IMR-90 (cell line): ENCODE measurements around the gene RNU5D-1. TPM values are rescaled to one million over a fixed set of nuclear protein-coding genes. Genes with fewer than 3 reads are reported as not detected.

Experiments
- ATAC-seq: fragments of 200-7000 bp; cut with Tn5 transposase; 2 replicates; pipeline ENCODE4 v1.9.1; 2020; ENCODE audit warnings: low read depth, mild to moderate bottlenecking, moderate library complexity
- BruUV-seq: library from RNA; stranded (reverse); fragments of 400-500 nt; replicated peaks from 2 replicates; lab custom pipeline; 2021; lab: Mats Ljungman, UMichigan
- CTCF ChIA-PET: fragments of 300-600 bp; formaldehyde crosslinking; extraction: SDS; loops from one replicate; lab custom pipeline; 2021; ENCODE audit warnings: antibody characterized with exemption; lab: Yijun Ruan, JAX
- POLR2A ChIA-PET: fragments of 300-600 bp; sonication (Branson Sonifier 250); formaldehyde crosslinking; loops from one replicate; lab custom pipeline; 2022; ENCODE audit warnings: antibody characterized with exemption; ENCODE audit not compliant: unreplicated experiment; lab: Charles Lee
- DNase-seq: peaks from one replicate; pipeline ENCODE4 v3.0.0; 2013
- H2AFZ ChIP-seq: replicated peaks from 2 replicates; pipeline ENCODE3; 2013; ENCODE audit warnings: low read length, mild to moderate bottlenecking; ENCODE audit not compliant: poor library complexity
- H2AK5ac ChIP-seq: 2 replicates; pipeline ENCODE4 v1.6.1; 2013; ENCODE audit warnings: low read depth, low read length, inconsistent platforms
- H2AK9ac ChIP-seq: replicated peaks from 2 replicates; pipeline ENCODE3; 2013; ENCODE audit warnings: mild to moderate bottlenecking, low read depth, low read length, moderate library complexity; ENCODE audit not compliant: poor library complexity
- H2BK120ac ChIP-seq: 2 replicates; pipeline ENCODE4 v1.6.1; 2013; ENCODE audit warnings: low read depth, low read length, inconsistent platforms
- H2BK15ac ChIP-seq: 3 replicates; pipeline ENCODE4 v1.6.1; 2013; ENCODE audit warnings: low read depth, low read length, inconsistent platforms
- H2BK20ac ChIP-seq: 2 replicates; pipeline ENCODE4 v1.6.1; 2013; ENCODE audit warnings: low read depth, mild to moderate bottlenecking, inconsistent platforms, low read length, moderate library complexity
- H2BK5ac ChIP-seq: 2 replicates; pipeline ENCODE4 v1.6.1; 2013; ENCODE audit warnings: mild to moderate bottlenecking, low read depth, low read length, inconsistent platforms; ENCODE audit not compliant: poor library complexity, severe bottlenecking
- H3K14ac ChIP-seq: replicated peaks from 2 replicates; pipeline ENCODE4 v1.6.1; 2013; ENCODE audit warnings: low read depth, low read length, inconsistent platforms
- H3K18ac ChIP-seq: 2 replicates; pipeline ENCODE4 v1.6.1; 2013; ENCODE audit warnings: low read depth, low read length, control low read depth
- H3K23ac ChIP-seq: 2 replicates; pipeline ENCODE4 v1.6.1; 2013; ENCODE audit warnings: low read depth, low read length, inconsistent platforms
- H3K27ac ChIP-seq: 2 replicates; pipeline ENCODE4 v1.5.1; 2013; ENCODE audit warnings: mild to moderate bottlenecking, control low read depth, low read length; ENCODE audit not compliant: insufficient read depth
- H3K27me3 ChIP-seq: 2 replicates; pipeline ENCODE4 v1.6.1; 2013; ENCODE audit warnings: low read length; ENCODE audit not compliant: control insufficient read depth, insufficient read depth
- H3K36me3 ChIP-seq: 2 replicates; pipeline ENCODE4 v1.6.1; 2013; ENCODE audit warnings: low read length, mixed read lengths; ENCODE audit not compliant: control insufficient read depth, insufficient read depth
- H3K4ac ChIP-seq: 2 replicates; pipeline ENCODE4 v1.6.1; 2013; ENCODE audit warnings: low read depth, low read length, inconsistent platforms
- H3K4me1 ChIP-seq: 2 replicates; pipeline ENCODE4 v1.6.1; 2013; ENCODE audit warnings: low read length, mixed read lengths; ENCODE audit not compliant: control insufficient read depth, insufficient read depth
- H3K4me2 ChIP-seq: 2 replicates; pipeline ENCODE4 v1.6.1; 2013; ENCODE audit warnings: low read depth, mild to moderate bottlenecking, control low read depth, low read length, moderate library complexity
- H3K4me3 ChIP-seq: 2 replicates; pipeline ENCODE4 v1.5.1; 2013; ENCODE audit warnings: low read depth, mild to moderate bottlenecking, control low read depth, low read length, moderate library complexity; ENCODE audit not compliant: insufficient read depth
- H3K56ac ChIP-seq: 2 replicates; pipeline ENCODE4 v1.6.1; 2013; ENCODE audit warnings: low read length, inconsistent platforms; ENCODE audit not compliant: insufficient read depth; ENCODE audit errors: extremely low read depth
- H3K79me1 ChIP-seq, 2 experiments: 2 replicates each; pipeline ENCODE4 v1.6.1; 2013; ENCODE audit warnings: low read length in 2 of 2, inconsistent platforms in 1 of 2, low read depth in 1 of 2
- H3K9ac ChIP-seq: 2 replicates; pipeline ENCODE4 v1.6.1; 2013; ENCODE audit warnings: low read depth, low read length, control low read depth
- H3K9me1 ChIP-seq: 2 replicates; pipeline ENCODE4 v1.6.1; 2013; ENCODE audit warnings: low read length, inconsistent platforms; ENCODE audit not compliant: insufficient read depth
- H3K9me3 ChIP-seq: 2 replicates; pipeline ENCODE4 v1.6.1; 2013; ENCODE audit warnings: low read length; ENCODE audit not compliant: control insufficient read depth, insufficient read depth
- H4K20me1 ChIP-seq: 2 replicates; pipeline ENCODE4 v1.6.1; 2013; ENCODE audit warnings: low read length, inconsistent platforms; ENCODE audit not compliant: insufficient read depth
- H4K5ac ChIP-seq: 2 replicates; pipeline ENCODE4 v1.6.1; 2013; ENCODE audit warnings: mild to moderate bottlenecking, low read depth, low read length, control low read depth
- H4K8ac ChIP-seq, 2 experiments: 2 replicates each; pipeline ENCODE4 v1.6.1; 2013; ENCODE audit warnings: low read depth in 2 of 2, low read length in 2 of 2, control low read depth in 1 of 2, inconsistent platforms in 1 of 2
- H4K91ac ChIP-seq: 2 replicates; pipeline ENCODE4 v1.6.1; 2013; ENCODE audit warnings: low read depth, low read length, inconsistent platforms; ENCODE audit not compliant: insufficient read depth
- BHLHE40 ChIP-seq: fragments of 150-350 bp; IDR thresholded peaks from 2 replicates; pipeline ENCODE4 v1.6.1; 2016; ENCODE audit warnings: mild to moderate bottlenecking, low read depth, low read length
- CEBPB ChIP-seq: IDR thresholded peaks from 2 replicates; pipeline ENCODE4 v1.6.1; 2012; ENCODE audit warnings: low read depth, low read length, improper control_type of control experiment
- FOS ChIP-seq: fragments of 150-350 bp; IDR thresholded peaks from 2 replicates; pipeline ENCODE4 v1.6.1; 2016; ENCODE audit warnings: low read depth, low read length
- MAZ ChIP-seq: IDR thresholded peaks from 2 replicates; pipeline ENCODE4 v1.6.1; 2012; ENCODE audit warnings: low read depth, mild to moderate bottlenecking, low read length, improper control_type of control experiment, moderate library complexity, borderline replicate concordance
- NFE2L2 ChIP-seq: fragments of 150-350 bp; IDR thresholded peaks from 2 replicates; pipeline ENCODE4 v1.6.1; 2016; ENCODE audit warnings: low read depth, mild to moderate bottlenecking, low read length
- POLR2A ChIP-seq: IDR thresholded peaks from 2 replicates; pipeline ENCODE4 v1.6.1; 2012; ENCODE audit warnings: mild to moderate bottlenecking, low read depth, low read length
- RFX5 ChIP-seq: IDR thresholded peaks from 2 replicates; pipeline ENCODE4 v1.8.0; 2012; ENCODE audit warnings: low read depth, mild to moderate bottlenecking, low read length, moderate library complexity
- WGBS, 2 experiments: methylation state at CpG; one replicate each; pipeline versions ENCODE4 v1.1.5 to v1.1.7; 2013; ENCODE audit warnings: missing lambda C conversion rate in 2 of 2; ENCODE audit not compliant: insufficient read length in 1 of 2; ENCODE audit errors: extremely low coverage in 2 of 2; 5-methylcytosine and 5-hydroxymethylcytosine counted together
- dilution Hi-C: fragments of 300-500 bp; cut with HindIII; formaldehyde crosslinking; loops from one replicate; pipeline ENCODE4 v1.14.3; 2018; ENCODE audit warnings: low sequenced_read_pairs; ENCODE audit not compliant: unreplicated experiment
- in situ Hi-C: fragments of 300-500 bp; cut with MboI; formaldehyde crosslinking; loops from 3 replicates; pipeline ENCODE4 v1.14.3; 2019; ENCODE audit warnings: low sequenced_read_pairs, inconsistent platforms, mixed read lengths
- intact Hi-C: fragments of 100-400 bp; cut with micrococcal nuclease; formaldehyde crosslinking; loops from 2 replicates; pipeline ENCODE4 v1.10.0; 2022
- polyA plus RNA-seq, 3 experiments: library from polyadenylated mRNA; depleted of rRNA; stranded (reverse); fragments of >200 nt; gene quantifications; 2 replicates each; pipeline ENCODE4 v1.2.3, GENCODE V29; 2012; ENCODE audit warnings: low replicate concordance in 1 of 3
- total RNA-seq: library from RNA; depleted of rRNA; stranded (reverse); fragments of >200 nt; gene quantifications from 2 replicates; pipeline ENCODE4 v1.2.3, GENCODE V29; 2012
- TF ChIP-seq, protein P1 (sequence below): fragments of 150-350 bp; IDR thresholded peaks from 2 replicates; pipeline ENCODE4 v1.6.1; 2017; ENCODE audit warnings: mild to moderate bottlenecking, antibody characterized with exemption, low read length, low read depth
- TF ChIP-seq, protein P2 (sequence below): conservative IDR thresholded peaks from 2 replicates; pipeline ENCODE4 v1.5.1; 2012; ENCODE audit warnings: mild to moderate bottlenecking, low read depth, low read length, improper control_type of control experiment
- TF ChIP-seq, protein P3 (sequence below): fragments of 150-350 bp; IDR thresholded peaks from 2 replicates; pipeline ENCODE4 v1.6.1; 2016; ENCODE audit warnings: low read depth, mild to moderate bottlenecking, low read length, moderate library complexity, borderline replicate concordance

The RNU5D-1 gene
- total and polyA plus RNA-seq, 2 of the 4 experiments (the other 2 are of a cell fraction), result not detected

GRCh38 chr1:44757420-44757819 lies 26.4 kb upstream of the RNU5D-1 start:
- ChIA-PET CTCF (no interaction called here), POLR2A (no interaction called here)
- Histone ChIP-seq H3K4ac (no peak overlapping the region), H4K5ac (no peak overlapping the region), H3K9me3 (no peaks in the 10 kb centered on the region), H2AK5ac (no peak overlapping the region), H3K14ac (no peak overlapping the region), H3K36me3 (peaks cover 34% of the 10 kb centered on the region), H3K27me3 (no peaks in the 10 kb centered on the region), H3K79me1 (peaks cover 13 to 15% of the 10 kb centered on the region in 2 experiments), H4K8ac (no peak overlapping the region), H3K9ac (no peak overlapping the region), H2AFZ (no peak overlapping the region), H4K20me1 (no peaks in the 10 kb centered on the region), H4K91ac (no peak overlapping the region), H3K4me3 (no peak overlapping the region), H3K4me1 (no peaks in the 10 kb centered on the region), H2BK15ac (no peak overlapping the region), H3K27ac (no peak overlapping the region), H3K56ac (no peak overlapping the region), H2BK20ac (no peak overlapping the region), H2BK5ac (no peak overlapping the region), H3K4me2 (no peak overlapping the region), H3K9me1 (no peaks in the 10 kb centered on the region), H3K18ac (no peak overlapping the region), H2BK120ac (no peak overlapping the region), H2AK9ac (no peak overlapping the region), H3K23ac (no peak overlapping the region)
- intact Hi-C loops (no loop called here), in situ Hi-C loops (no loop called here), dilution Hi-C loops (no loop called here)
- 100% methylated on average over 1 of the region's 2 CpGs; no CpG with 5 or more reads in 1 of the 2 experiments for WGBS, 2 experiments
- no TSS peak for BruUV-seq
- ATAC-seq, result no peak
- DNase-seq, result no peak
- TF ChIP-seq POLR2A (no peak), NFE2L2 (no peak), FOS (no peak), BHLHE40 (no peak), MAZ (no peak), CEBPB (no peak), RFX5 (no peak)
- TF ChIP-seq, protein P1, sequence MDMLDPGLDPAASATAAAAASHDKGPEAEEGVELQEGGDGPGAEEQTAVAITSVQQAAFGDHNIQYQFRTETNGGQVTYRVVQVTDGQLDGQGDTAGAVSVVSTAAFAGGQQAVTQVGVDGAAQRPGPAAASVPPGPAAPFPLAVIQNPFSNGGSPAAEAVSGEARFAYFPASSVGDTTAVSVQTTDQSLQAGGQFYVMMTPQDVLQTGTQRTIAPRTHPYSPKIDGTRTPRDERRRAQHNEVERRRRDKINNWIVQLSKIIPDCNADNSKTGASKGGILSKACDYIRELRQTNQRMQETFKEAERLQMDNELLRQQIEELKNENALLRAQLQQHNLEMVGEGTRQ, result no peak
- TF ChIP-seq, protein P2, sequence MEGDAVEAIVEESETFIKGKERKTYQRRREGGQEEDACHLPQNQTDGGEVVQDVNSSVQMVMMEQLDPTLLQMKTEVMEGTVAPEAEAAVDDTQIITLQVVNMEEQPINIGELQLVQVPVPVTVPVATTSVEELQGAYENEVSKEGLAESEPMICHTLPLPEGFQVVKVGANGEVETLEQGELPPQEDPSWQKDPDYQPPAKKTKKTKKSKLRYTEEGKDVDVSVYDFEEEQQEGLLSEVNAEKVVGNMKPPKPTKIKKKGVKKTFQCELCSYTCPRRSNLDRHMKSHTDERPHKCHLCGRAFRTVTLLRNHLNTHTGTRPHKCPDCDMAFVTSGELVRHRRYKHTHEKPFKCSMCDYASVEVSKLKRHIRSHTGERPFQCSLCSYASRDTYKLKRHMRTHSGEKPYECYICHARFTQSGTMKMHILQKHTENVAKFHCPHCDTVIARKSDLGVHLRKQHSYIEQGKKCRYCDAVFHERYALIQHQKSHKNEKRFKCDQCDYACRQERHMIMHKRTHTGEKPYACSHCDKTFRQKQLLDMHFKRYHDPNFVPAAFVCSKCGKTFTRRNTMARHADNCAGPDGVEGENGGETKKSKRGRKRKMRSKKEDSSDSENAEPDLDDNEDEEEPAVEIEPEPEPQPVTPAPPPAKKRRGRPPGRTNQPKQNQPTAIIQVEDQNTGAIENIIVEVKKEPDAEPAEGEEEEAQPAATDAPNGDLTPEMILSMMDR, result no peak
- TF ChIP-seq, protein P3, sequence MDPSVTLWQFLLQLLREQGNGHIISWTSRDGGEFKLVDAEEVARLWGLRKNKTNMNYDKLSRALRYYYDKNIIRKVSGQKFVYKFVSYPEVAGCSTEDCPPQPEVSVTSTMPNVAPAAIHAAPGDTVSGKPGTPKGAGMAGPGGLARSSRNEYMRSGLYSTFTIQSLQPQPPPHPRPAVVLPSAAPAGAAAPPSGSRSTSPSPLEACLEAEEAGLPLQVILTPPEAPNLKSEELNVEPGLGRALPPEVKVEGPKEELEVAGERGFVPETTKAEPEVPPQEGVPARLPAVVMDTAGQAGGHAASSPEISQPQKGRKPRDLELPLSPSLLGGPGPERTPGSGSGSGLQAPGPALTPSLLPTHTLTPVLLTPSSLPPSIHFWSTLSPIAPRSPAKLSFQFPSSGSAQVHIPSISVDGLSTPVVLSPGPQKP, result no peak
